K562 (cell line): Measurements from ENCODE around the gene NBEAL2. TPM values are rescaled to one million over a fixed set of nuclear protein-coding genes. Genes with fewer than 3 reads are reported as not detected.

ENCODE experiments used
- ATAC-seq: fragments of 200-7000 bp; cut with Tn5 transposase; 3 replicates; pipeline ENCODE4 v1.9.1; 2020; ENCODE audit warnings: moderate library complexity
- BruUV-seq: library from RNA; stranded (reverse); fragments of 400-500 nt; replicated peaks from 2 replicates; lab custom pipeline; 2021; lab: Mats Ljungman, UMichigan
- CTCF ChIA-PET: fragments of 300-600 bp; formaldehyde crosslinking; extraction: SDS; loops from one replicate; lab custom pipeline; 2021; ENCODE audit warnings: low intra/inter-chr PET ratio; lab: Yijun Ruan, JAX
- POLR2A ChIA-PET: fragments of 300-600, 350-650 bp; sonication (Branson Sonifier 250); formaldehyde crosslinking; extraction: SDS; loops from one replicate; lab custom pipeline; 2021; ENCODE audit warnings: antibody characterized with exemption, inconsistent platforms; lab: Yijun Ruan, JAX
- DNase-seq, 4 experiments: peaks; one replicate each; pipeline versions ENCODE4 v3.0.0 to v3.0.0-alpha.2; 2011 to 2018; ENCODE audit warnings: low spot score in 3 of 4, mixed read lengths in 3 of 4; ENCODE audit errors: extremely low read depth in 1 of 4
- FAIRE-seq: peaks from 2 replicates; lab custom pipeline; 2011; peaks lifted over from hg19 to GRCh38; lab: Jason Lieb, UNC
- H2AFZ ChIP-seq: 2 replicates; pipeline ENCODE4 v1.6.0; 2011; ENCODE audit warnings: low read depth, low read length, control low read depth, inconsistent platforms
- H3K27ac ChIP-seq: fragments of 200-600 bp; 3 replicates; pipeline ENCODE4 v1.8.0; 2011; ENCODE audit warnings: low read depth, mild to moderate bottlenecking, control low read depth, inconsistent platforms, low read length, moderate library complexity, mixed read lengths; ENCODE audit errors: extremely low read depth
- H3K27me3 ChIP-seq, 2 experiments: fragments of 300-600 bp in 1 of 2; 2 replicates in 1 of 2; 3 replicates in 1 of 2; pipeline versions ENCODE4 v1.6.0 to v1.8.0; 2011; ENCODE audit warnings: inconsistent platforms in 2 of 2, low read length in 2 of 2, mild to moderate bottlenecking in 1 of 2, mixed read lengths in 1 of 2, moderate library complexity in 1 of 2; ENCODE audit not compliant: control insufficient read depth in 2 of 2, insufficient read depth in 2 of 2
- H3K36me3 ChIP-seq: fragments of 300-600 bp; 3 replicates; pipeline ENCODE4 v1.8.0; 2011; ENCODE audit warnings: mild to moderate bottlenecking, low read length, inconsistent platforms; ENCODE audit not compliant: control insufficient read depth, insufficient read depth
- H3K4me1 ChIP-seq, 2 experiments: fragments of 200-600 bp in 1 of 2; replicated peaks in 1 of 2; 2 replicates in 1 of 2; 3 replicates in 1 of 2; pipeline versions ENCODE4 v1.5.1 to v1.8.0; 2011; ENCODE audit warnings: inconsistent platforms in 2 of 2, low read length in 2 of 2, mild to moderate bottlenecking in 1 of 2, mixed read lengths in 1 of 2, moderate library complexity in 1 of 2; ENCODE audit not compliant: control insufficient read depth in 2 of 2, insufficient read depth in 2 of 2
- H3K4me2 ChIP-seq: 2 replicates; pipeline ENCODE4 v1.6.1; 2011; ENCODE audit warnings: low read length, control low read depth, inconsistent platforms, mixed read lengths; ENCODE audit not compliant: insufficient read depth
- H3K4me3 ChIP-seq: fragments of 200-600 bp; sonication (generic), shearing (Covaris generic); 2 replicates; pipeline ENCODE4 v1.5.1; 2016; ENCODE audit warnings: control low read depth, inconsistent platforms
- H3K79me2 ChIP-seq: fragments of 200-600 bp; 3 replicates; pipeline ENCODE4 v1.8.0; 2011; ENCODE audit warnings: low read length, inconsistent platforms; ENCODE audit not compliant: control insufficient read depth, insufficient read depth
- H3K9ac ChIP-seq, 2 experiments: 2 replicates each; pipeline versions ENCODE4 v1.6.0 to v1.6.1; 2011; ENCODE audit warnings: low read depth in 2 of 2, low read length in 2 of 2, control low read depth in 1 of 2, inconsistent platforms in 1 of 2, mild to moderate bottlenecking in 1 of 2, mixed read lengths in 1 of 2; ENCODE audit not compliant: insufficient read depth in 1 of 2
- H3K9me1 ChIP-seq: one replicate; pipeline ENCODE4 v1.6.0; 2011; ENCODE audit warnings: inconsistent platforms, mild to moderate bottlenecking, low read length, moderate library complexity; ENCODE audit not compliant: control insufficient read depth, insufficient read depth
- H3K9me3 ChIP-seq: replicated peaks from 2 replicates; pipeline ENCODE4 v1.5.1; 2011; ENCODE audit warnings: low read depth, low read length, inconsistent platforms; ENCODE audit not compliant: control insufficient read depth, insufficient read depth
- H4K20me1 ChIP-seq: replicated peaks from 2 replicates; pipeline ENCODE4 v1.6.1; 2011; ENCODE audit warnings: low read length, inconsistent platforms, mixed read lengths; ENCODE audit not compliant: control insufficient read depth, insufficient read depth
- CEBPB ChIP-seq: fragments of 450-650 bp; IDR thresholded peaks from 2 replicates; pipeline ENCODE4 v1.6.1; 2016; ENCODE audit warnings: missing genetic modification characterization, missing compliant biosample characterization
- CHD1 ChIP-seq: fragments of 200-600 bp; sonication (generic); IDR thresholded peaks from one replicate; pipeline ENCODE4 v1.6.1; 2012; ENCODE audit warnings: mild to moderate bottlenecking, moderate library complexity, low read length, inconsistent platforms
- GTF2E2 ChIP-seq: fragments of 200-800 bp; sonication (Bioruptor generic); IDR thresholded peaks from 2 replicates; pipeline ENCODE4 v1.6.1; 2016; ENCODE audit warnings: missing genetic modification characterization, missing compliant biosample characterization
- LCOR ChIP-seq: sonication (generic); formaldehyde crosslinking; IDR thresholded peaks from 2 replicates; pipeline ENCODE4 v1.8.0; 2022; ENCODE audit warnings: mild to moderate bottlenecking, missing genetic modification reagents
- NR1H2 ChIP-seq: sonication (generic); formaldehyde crosslinking; IDR thresholded peaks from 2 replicates; pipeline ENCODE4 v1.4.0; 2020; ENCODE audit warnings: mild to moderate bottlenecking, missing genetic modification reagents
- RBFOX2 ChIP-seq: fragments of 200-400 bp; formaldehyde crosslinking; IDR thresholded peaks from 2 replicates; pipeline ENCODE4 v1.6.1; 2017; ENCODE audit warnings: low read depth, mild to moderate bottlenecking, low read length, moderate library complexity
- SPI1 ChIP-seq: IDR thresholded peaks from 2 replicates; pipeline ENCODE4 v1.6.1; 2011; ENCODE audit warnings: low read depth, low read length, control low read depth, borderline replicate concordance
- ZBTB7A ChIP-seq: IDR thresholded peaks from 2 replicates; pipeline ENCODE4 v1.6.1; 2011; ENCODE audit warnings: low read depth, mild to moderate bottlenecking, low read length, moderate library complexity, borderline replicate concordance; ENCODE audit not compliant: control insufficient read depth
- WGBS: fragments of 100-300 bp; shearing (Covaris generic); methylation state at CpG from one replicate; pipeline ENCODE4 v1.1.6; 2016; ENCODE audit warnings: low coverage, mixed read lengths; ENCODE audit not compliant: insufficient coverage; ENCODE audit errors: missing lambda C conversion rate; 5-methylcytosine and 5-hydroxymethylcytosine counted together
- in situ Hi-C: fragments of 300-500 bp; cut with MboI; formaldehyde crosslinking; loops from 4 replicates; pipeline ENCODE4 v1.15.0; 2018; ENCODE audit warnings: inconsistent platforms, mixed read lengths
- intact Hi-C: fragments of 100-400 bp; cut with micrococcal nuclease; formaldehyde crosslinking; loops from 2 replicates; pipeline ENCODE4 v1.14.2; 2022
- polyA plus RNA-seq, 8 experiments: library from polyadenylated mRNA; depleted of rRNA in 4 of 8; stranded (reverse) in 5 of 8; unstranded in 3 of 8; fragments of >200 nt; fragmentation: Nextera tagmentation in 2 of 8; fragmentation: Illumina TruSeq in 1 of 8; extraction: Ambion mirVana in 2 of 8; extraction: Trizol in 1 of 8; gene quantifications; 2 replicates each; pipeline versions ENCODE4 v1.2.1 to v1.2.3, GENCODE V29; 2011 to 2014; ENCODE audit warnings: inconsistent platforms in 1 of 8, missing spikeins in 1 of 8
- total RNA-seq, 7 experiments: library from RNA; depleted of rRNA in 6 of 7; stranded (reverse); fragments of >200 nt in 6 of 7; fragmentation: Illumina TruSeq in 2 of 7; extraction: Trizol in 2 of 7; gene quantifications; 2 replicates each; pipeline versions ENCODE4 v1.2.1 to v1.2.3, GENCODE V29; 2011 to 2021; ENCODE audit warnings: low replicate concordance in 1 of 7
- TF ChIP-seq, protein P1 (sequence below): sonication (generic); formaldehyde crosslinking; IDR thresholded peaks from 2 replicates; pipeline ENCODE4 v1.4.0; 2020; ENCODE audit warnings: mild to moderate bottlenecking, missing genetic modification reagents
- TF ChIP-seq, protein P2 (sequence below): sonication (generic); formaldehyde crosslinking; IDR thresholded peaks from 2 replicates; pipeline ENCODE4 v1.8.1; 2023; ENCODE audit warnings: mild to moderate bottlenecking, missing genetic modification reagents

Gene NBEAL2
- total and polyA plus RNA-seq, 9 of the 15 experiments (the other 6 are each of a cell fraction or from before 2014, with no cell fraction given), result 0.06 to 114 (median 29.6) TPM

DNA sequence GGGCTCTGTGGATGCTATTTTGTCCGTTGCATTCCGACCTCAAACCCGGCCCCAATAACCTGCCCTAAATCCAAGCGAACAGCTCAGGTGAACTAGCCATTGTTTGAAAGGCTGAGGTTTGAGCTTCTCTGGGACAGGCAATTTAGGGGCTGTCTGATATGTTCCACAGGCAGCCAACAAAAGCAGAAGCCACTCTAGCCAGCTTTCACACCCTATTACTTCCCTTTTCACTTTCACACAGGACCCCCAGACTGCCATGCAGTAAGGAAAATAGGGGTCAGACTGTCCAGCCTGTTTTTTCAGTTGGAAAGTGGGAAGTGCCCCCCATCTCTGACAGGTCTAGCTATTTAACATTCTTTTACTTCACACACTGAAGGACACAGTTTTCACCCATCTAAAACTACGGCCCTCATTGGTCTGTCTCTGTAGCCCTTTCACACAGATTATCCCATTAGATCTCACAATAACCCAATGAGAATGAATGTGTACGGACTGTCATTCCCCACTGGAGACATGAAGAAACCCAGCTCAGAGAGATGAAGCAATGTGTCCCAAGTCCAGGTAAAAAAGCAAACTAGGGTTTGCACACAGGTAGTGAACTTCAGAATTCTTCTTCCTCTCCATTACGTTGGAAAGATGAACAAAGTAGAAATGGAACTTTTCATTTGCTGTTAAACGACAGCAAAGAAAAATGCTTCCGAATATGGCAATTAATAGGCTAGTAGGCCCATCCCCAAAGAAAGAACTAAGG lies 4.9 kb upstream of the NBEAL2 start:
- FAIRE-seq (no peak), ATAC-seq (no peak), DNase-seq (no peak)
- Histone ChIP-seq H3K79me2 (peaks cover 87% of the 10 kb centered on the region), H3K27me3 (no peaks in the 10 kb centered on the region), H3K27ac (peak overlapping the region; percentile 6; the same call in 2 of the 3 replicates), H3K9me1 (peaks cover 19% of the 10 kb centered on the region), H3K9ac (peak overlapping the region in 1 of 2 experiments; percentile 94; a peak in 3 of 4 replicates), H3K36me3 (peaks cover 38% of the 10 kb centered on the region), H4K20me1 (peaks cover 27% of the 10 kb centered on the region), H3K4me3 (peak overlapping the region; percentile 68), H3K4me2 (peak overlapping the region; percentile 42), H2AFZ (no peak overlapping the region), H3K9me3 (no peaks in the 10 kb centered on the region), H3K4me1 (peaks cover 56 to 70% of the 10 kb centered on the region in 2 experiments)
- WGBS, result 68% methylated on average over 9 of the region's 9 CpGs
- POLR2A ChIA-PET, result interaction anchor here (0.7 to 2.0 kb wide), 6 partner anchors 9 to 1117 kb away, joined by 3 to 8 read pairs (median 4); no protein-coding TSS in a partner anchor
- BruUV-seq, result TSS peak; percentile 31
- in situ Hi-C loops, result no loop called here
- intact Hi-C loops, result loop anchor here (5.0 kb wide), 1 partner anchor 42 kb away; no protein-coding TSS in a partner anchor
- CTCF ChIA-PET, result no interaction called here
- TF ChIP-seq CEBPB (tag) (peak; percentile 42; the same call in 1 of the 2 replicates), RBFOX2 (peak; percentile 52), SPI1 (peak; percentile 36; the same call in 1 of the 2 replicates), GTF2E2 (tag) (0 out of 2 replicates have a peak, but pooled peaks have one; percentile 27), ZBTB7A (0 out of 2 replicates have a peak, but pooled peaks have one; percentile 18), NR1H2 (CRISPR knock-in tag) (no peak), LCOR (CRISPR knock-in tag) (peak; percentile 41; the same call in 1 of the 2 replicates), CHD1 (peak; percentile 35)
- TF ChIP-seq, protein P1, sequence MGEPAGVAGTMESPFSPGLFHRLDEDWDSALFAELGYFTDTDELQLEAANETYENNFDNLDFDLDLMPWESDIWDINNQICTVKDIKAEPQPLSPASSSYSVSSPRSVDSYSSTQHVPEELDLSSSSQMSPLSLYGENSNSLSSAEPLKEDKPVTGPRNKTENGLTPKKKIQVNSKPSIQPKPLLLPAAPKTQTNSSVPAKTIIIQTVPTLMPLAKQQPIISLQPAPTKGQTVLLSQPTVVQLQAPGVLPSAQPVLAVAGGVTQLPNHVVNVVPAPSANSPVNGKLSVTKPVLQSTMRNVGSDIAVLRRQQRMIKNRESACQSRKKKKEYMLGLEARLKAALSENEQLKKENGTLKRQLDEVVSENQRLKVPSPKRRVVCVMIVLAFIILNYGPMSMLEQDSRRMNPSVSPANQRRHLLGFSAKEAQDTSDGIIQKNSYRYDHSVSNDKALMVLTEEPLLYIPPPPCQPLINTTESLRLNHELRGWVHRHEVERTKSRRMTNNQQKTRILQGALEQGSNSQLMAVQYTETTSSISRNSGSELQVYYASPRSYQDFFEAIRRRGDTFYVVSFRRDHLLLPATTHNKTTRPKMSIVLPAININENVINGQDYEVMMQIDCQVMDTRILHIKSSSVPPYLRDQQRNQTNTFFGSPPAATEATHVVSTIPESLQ (CRISPR knock-in tag), result no peak
- TF ChIP-seq, protein P2, sequence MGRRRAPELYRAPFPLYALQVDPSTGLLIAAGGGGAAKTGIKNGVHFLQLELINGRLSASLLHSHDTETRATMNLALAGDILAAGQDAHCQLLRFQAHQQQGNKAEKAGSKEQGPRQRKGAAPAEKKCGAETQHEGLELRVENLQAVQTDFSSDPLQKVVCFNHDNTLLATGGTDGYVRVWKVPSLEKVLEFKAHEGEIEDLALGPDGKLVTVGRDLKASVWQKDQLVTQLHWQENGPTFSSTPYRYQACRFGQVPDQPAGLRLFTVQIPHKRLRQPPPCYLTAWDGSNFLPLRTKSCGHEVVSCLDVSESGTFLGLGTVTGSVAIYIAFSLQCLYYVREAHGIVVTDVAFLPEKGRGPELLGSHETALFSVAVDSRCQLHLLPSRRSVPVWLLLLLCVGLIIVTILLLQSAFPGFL (CRISPR knock-in tag), result peak; percentile 87; the same call in 1 of the 2 replicates
